ENCODE data around the gene KCNRG.

DNA sequence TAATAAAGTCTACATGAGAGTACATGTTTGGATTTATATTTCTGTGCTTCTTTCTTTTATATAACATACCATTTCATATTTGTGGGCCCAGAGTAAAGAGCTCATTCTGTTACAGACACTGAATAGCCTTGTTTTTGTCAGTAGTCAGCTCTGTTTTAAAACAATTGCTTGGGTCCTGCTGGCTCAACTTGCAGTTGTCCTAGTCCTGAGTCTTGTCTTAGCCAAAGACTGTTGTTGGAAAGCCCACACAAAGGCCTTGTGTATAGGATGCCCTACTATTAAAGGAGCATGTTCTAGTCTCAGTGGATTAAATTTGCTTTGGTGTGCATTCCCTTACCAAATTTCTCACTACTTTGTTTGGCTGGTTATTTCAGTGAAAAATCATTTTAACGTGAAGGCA, 3.8 kb upstream of the KCNRG start:
- TF ChIP-seq, protein P1, sequence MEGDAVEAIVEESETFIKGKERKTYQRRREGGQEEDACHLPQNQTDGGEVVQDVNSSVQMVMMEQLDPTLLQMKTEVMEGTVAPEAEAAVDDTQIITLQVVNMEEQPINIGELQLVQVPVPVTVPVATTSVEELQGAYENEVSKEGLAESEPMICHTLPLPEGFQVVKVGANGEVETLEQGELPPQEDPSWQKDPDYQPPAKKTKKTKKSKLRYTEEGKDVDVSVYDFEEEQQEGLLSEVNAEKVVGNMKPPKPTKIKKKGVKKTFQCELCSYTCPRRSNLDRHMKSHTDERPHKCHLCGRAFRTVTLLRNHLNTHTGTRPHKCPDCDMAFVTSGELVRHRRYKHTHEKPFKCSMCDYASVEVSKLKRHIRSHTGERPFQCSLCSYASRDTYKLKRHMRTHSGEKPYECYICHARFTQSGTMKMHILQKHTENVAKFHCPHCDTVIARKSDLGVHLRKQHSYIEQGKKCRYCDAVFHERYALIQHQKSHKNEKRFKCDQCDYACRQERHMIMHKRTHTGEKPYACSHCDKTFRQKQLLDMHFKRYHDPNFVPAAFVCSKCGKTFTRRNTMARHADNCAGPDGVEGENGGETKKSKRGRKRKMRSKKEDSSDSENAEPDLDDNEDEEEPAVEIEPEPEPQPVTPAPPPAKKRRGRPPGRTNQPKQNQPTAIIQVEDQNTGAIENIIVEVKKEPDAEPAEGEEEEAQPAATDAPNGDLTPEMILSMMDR (IDR thresholded peaks at IDR 0.05), result no peak
- TF ChIP-seq POLR2A (IDR thresholded peaks at IDR 0.05), result no peak
